KMS-11 (cell line): Measurements from ENCODE around the gene TOMM70.

Experiments
- H2AFZ ChIP-seq: fragments of 200-600 bp; sonication (generic); 2 replicates; pipeline ENCODE4 v1.6.1; 2016; ENCODE audit warnings: antibody characterized with exemption, mixed run types, low read depth
- H3K27ac ChIP-seq: fragments of 200-600 bp; sonication (generic); 2 replicates; pipeline ENCODE4 v1.6.1; 2016; ENCODE audit warnings: mild to moderate bottlenecking, mixed run types
- H3K27me3 ChIP-seq: fragments of 200-600 bp; sonication (generic); 2 replicates; pipeline ENCODE4 v1.6.1; 2017; ENCODE audit warnings: mild to moderate bottlenecking, low read depth, mixed run types, moderate library complexity; ENCODE audit not compliant: insufficient read depth
- H3K36me3 ChIP-seq: fragments of 200-600 bp; sonication (generic); 2 replicates; pipeline ENCODE4 v1.6.1; 2017; ENCODE audit warnings: mild to moderate bottlenecking, mixed run types; ENCODE audit not compliant: insufficient read depth
- H3K4me1 ChIP-seq: fragments of 200-600 bp; sonication (generic); 2 replicates; pipeline ENCODE4 v1.6.1; 2016; ENCODE audit warnings: mild to moderate bottlenecking, low read depth, mixed run types; ENCODE audit not compliant: poor library complexity, severe bottlenecking
- H3K4me2 ChIP-seq: fragments of 200-600 bp; sonication (generic); 2 replicates; pipeline ENCODE4 v1.7.0; 2016; ENCODE audit warnings: mild to moderate bottlenecking, mixed run types
- H3K4me3 ChIP-seq: fragments of 200-600 bp; sonication (generic); IDR thresholded peaks from 2 replicates; pipeline ENCODE4 v1.6.1; 2017; ENCODE audit warnings: low read depth, low read length, mixed read lengths; ENCODE audit not compliant: insufficient read depth
- H3K79me2 ChIP-seq: fragments of 200-600 bp; sonication (generic); 2 replicates; pipeline ENCODE4 v1.6.1; 2016; ENCODE audit warnings: low read depth, mixed run types; ENCODE audit not compliant: insufficient read depth
- H3K9ac ChIP-seq: fragments of 200-600 bp; sonication (generic); 2 replicates; pipeline ENCODE4 v1.6.1; 2016; ENCODE audit warnings: mild to moderate bottlenecking, mixed run types
- H4K20me1 ChIP-seq: fragments of 200-600 bp; sonication (generic); 2 replicates; pipeline ENCODE4 v1.6.1; 2016; ENCODE audit warnings: mild to moderate bottlenecking, mixed run types; ENCODE audit not compliant: insufficient read depth
- CTCF ChIP-seq: fragments of 200-600 bp; sonication (generic); conservative IDR thresholded peaks from 2 replicates; pipeline ENCODE4 v1.6.1; 2017; ENCODE audit warnings: low read depth, mild to moderate bottlenecking, antibody characterized with exemption, low read length, moderate library complexity, mixed read lengths

TOMM70 gene

GRCh38 chr3:100424261-100424660 is 23.4 kb upstream of the TOMM70 start:
- Histone ChIP-seq H2AFZ (no peak overlapping the region), H3K36me3 (no peaks in the 10 kb centered on the region), H3K79me2 (no peaks in the 10 kb centered on the region), H4K20me1 (no peaks in the 10 kb centered on the region), H3K4me3 (no peak overlapping the region), H3K9ac (no peak overlapping the region), H3K4me1 (no peaks in the 10 kb centered on the region), H3K27me3 (no peaks in the 10 kb centered on the region), H3K27ac (no peak overlapping the region), H3K4me2 (no peak overlapping the region)
- no peak for TF ChIP-seq CTCF

GRCh38 chr3:100423611-100424010 is 22.7 kb upstream of the TOMM70 start:
- Histone ChIP-seq H3K4me3 (no peak overlapping the region), H3K27me3 (no peaks in the 10 kb centered on the region), H3K9ac (no peak overlapping the region), H3K36me3 (no peaks in the 10 kb centered on the region), H3K4me2 (no peak overlapping the region), H2AFZ (no peak overlapping the region), H3K4me1 (no peaks in the 10 kb centered on the region), H4K20me1 (no peaks in the 10 kb centered on the region), H3K79me2 (no peaks in the 10 kb centered on the region), H3K27ac (no peak overlapping the region)
- TF ChIP-seq CTCF, result no peak

- H3K27me3 ChIP-seq, result no peaks in the 10 kb centered on the region
- TF ChIP-seq CTCF, result no peak
- H3K4me2 ChIP-seq, result no peak overlapping the region
- H3K79me2 ChIP-seq, result no peaks in the 10 kb centered on the region
- H3K9ac ChIP-seq, result no peak overlapping the region
- no peak overlapping the region for H2AFZ ChIP-seq
- no peaks in the 10 kb centered on the region for H4K20me1 ChIP-seq
- H3K27ac ChIP-seq, result no peak overlapping the region
- no peaks in the 10 kb centered on the region for H3K36me3 ChIP-seq
- no peaks in the 10 kb centered on the region for H3K4me1 ChIP-seq
- H3K4me3 ChIP-seq, result no peak overlapping the region
Observed at GRCh38 chr3:100420885-100421284, 20.0 kb upstream of the TOMM70 start.

GRCh38 chr3:100419406-100419805 is 18.5 kb upstream of the TOMM70 start:
- Histone ChIP-seq H3K4me3 (no peak overlapping the region), H3K79me2 (no peaks in the 10 kb centered on the region), H2AFZ (no peak overlapping the region), H3K4me2 (no peak overlapping the region), H3K9ac (no peak overlapping the region), H3K36me3 (no peaks in the 10 kb centered on the region), H3K4me1 (no peaks in the 10 kb centered on the region), H4K20me1 (no peaks in the 10 kb centered on the region), H3K27me3 (no peaks in the 10 kb centered on the region), H3K27ac (no peak overlapping the region)
- TF ChIP-seq CTCF, result no peak

- Histone ChIP-seq H3K27ac (no peak overlapping the region), H3K4me2 (no peak overlapping the region), H3K36me3 (no peaks in the 10 kb centered on the region), H4K20me1 (no peaks in the 10 kb centered on the region), H3K27me3 (no peaks in the 10 kb centered on the region), H3K79me2 (no peaks in the 10 kb centered on the region), H3K4me3 (no peak overlapping the region), H3K9ac (no peak overlapping the region), H3K4me1 (no peaks in the 10 kb centered on the region), H2AFZ (no peak overlapping the region)
- TF ChIP-seq CTCF, result no peak
Observed at GRCh38 chr3:100416863-100417262, 16.0 kb upstream of the TOMM70 start.
